RWPE2 (cell line): Measurements from ENCODE around the gene AHDC1.

Experiments used
- ATAC-seq: fragments of 200-7000 bp; cut with Tn5 transposase; 3 replicates; pipeline ENCODE4 v1.9.1; 2021; ENCODE audit warnings: low read depth
- DNase-seq: peaks from one replicate; pipeline ENCODE4 v3.0.0-alpha.2; 2020; ENCODE audit warnings: low spot score
- H3K27ac ChIP-seq: fragments of 450-650 bp; 2 replicates; pipeline ENCODE4 v1.5.1; 2017; ENCODE audit warnings: mild to moderate bottlenecking; ENCODE audit not compliant: poor library complexity, severe bottlenecking
- H3K27me3 ChIP-seq: fragments of 250-450 bp; sonication (Bioruptor Pico); 2 replicates; pipeline ENCODE4 v1.5.1; 2021; ENCODE audit warnings: mild to moderate bottlenecking, moderate library complexity; ENCODE audit not compliant: insufficient read depth, poor library complexity, severe bottlenecking
- H3K36me3 ChIP-seq: fragments of 250-450 bp; sonication (Bioruptor Pico); 2 replicates; pipeline ENCODE4 v1.5.1; 2020; ENCODE audit warnings: low read depth, mild to moderate bottlenecking, moderate library complexity
- H3K4me1 ChIP-seq: fragments of 250-450 bp; sonication (Bioruptor Pico); 2 replicates; pipeline ENCODE4 v1.5.1; 2021; ENCODE audit warnings: mild to moderate bottlenecking, moderate library complexity; ENCODE audit not compliant: insufficient read depth, poor library complexity, severe bottlenecking
- H3K4me3 ChIP-seq: fragments of 250-450 bp; sonication (Bioruptor Pico); 2 replicates; pipeline ENCODE4 v1.5.1; 2021; ENCODE audit warnings: mild to moderate bottlenecking, moderate library complexity; ENCODE audit not compliant: severe bottlenecking
- H3K9me3 ChIP-seq: fragments of 250-450 bp; sonication (Bioruptor Pico); 2 replicates; pipeline ENCODE4 v1.5.1; 2021; ENCODE audit warnings: mild to moderate bottlenecking, moderate library complexity; ENCODE audit not compliant: severe bottlenecking
- TF ChIP-seq, protein P1 (sequence below): fragments of 450-650 bp; IDR thresholded peaks from one replicate; pipeline ENCODE4 v1.5.1; 2017; ENCODE audit warnings: mild to moderate bottlenecking, moderate library complexity; ENCODE audit not compliant: poor library complexity, severe bottlenecking

The AHDC1 gene

DNA sequence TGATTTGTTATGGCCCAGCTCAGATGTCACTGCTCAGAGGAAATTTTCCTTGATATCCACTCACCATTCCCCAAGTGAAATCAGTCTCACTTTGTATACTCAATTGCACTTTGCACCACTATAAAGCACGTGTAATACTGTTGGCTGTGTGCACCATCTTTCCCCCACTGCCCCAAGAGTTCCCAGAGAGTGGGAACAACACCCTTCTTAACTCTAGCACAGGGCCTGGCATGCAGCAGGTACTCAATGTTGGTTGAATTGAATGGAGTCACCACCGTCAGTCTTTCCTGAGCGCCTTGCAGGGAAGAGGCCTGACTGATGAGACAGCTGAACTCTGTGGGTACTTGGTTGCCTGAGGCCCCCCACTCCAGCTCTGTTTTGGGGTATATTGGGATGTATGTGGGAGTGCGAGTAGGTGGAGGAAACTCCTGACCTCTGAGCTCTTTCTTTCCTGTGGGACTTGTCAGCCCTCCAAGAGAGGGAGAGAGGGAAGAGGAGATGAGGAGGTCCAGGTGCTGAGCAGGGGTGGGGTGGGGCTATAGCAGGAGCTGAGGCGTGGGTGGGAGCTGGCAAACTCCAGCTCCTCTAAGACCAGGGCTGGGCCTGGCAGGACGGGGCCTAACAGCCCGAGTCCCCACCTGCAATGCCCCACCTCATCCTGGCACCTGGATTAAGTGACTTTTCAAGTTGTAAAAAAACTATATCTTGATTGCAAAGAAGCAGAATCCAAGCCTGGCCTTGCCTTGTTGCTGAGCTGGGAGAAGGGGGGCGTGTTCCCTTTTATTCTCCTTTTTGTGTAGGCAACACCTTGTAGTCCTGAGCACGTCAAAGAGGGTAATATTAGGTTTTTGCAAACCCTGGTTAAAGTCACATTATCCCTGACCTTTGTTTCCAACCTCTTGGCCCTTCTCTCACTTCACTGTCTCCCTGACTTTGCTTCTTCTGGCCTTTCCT is 94.5 kb downstream of the AHDC1 start:
- no peaks in the 10 kb centered on the region for H3K27me3 ChIP-seq
- peaks cover 15% of the 10 kb centered on the region for H3K4me1 ChIP-seq
- no peak for DNase-seq
- H3K36me3 ChIP-seq = no peaks in the 10 kb centered on the region
- H3K27ac ChIP-seq = no peak overlapping the region
- TF ChIP-seq, protein P1, sequence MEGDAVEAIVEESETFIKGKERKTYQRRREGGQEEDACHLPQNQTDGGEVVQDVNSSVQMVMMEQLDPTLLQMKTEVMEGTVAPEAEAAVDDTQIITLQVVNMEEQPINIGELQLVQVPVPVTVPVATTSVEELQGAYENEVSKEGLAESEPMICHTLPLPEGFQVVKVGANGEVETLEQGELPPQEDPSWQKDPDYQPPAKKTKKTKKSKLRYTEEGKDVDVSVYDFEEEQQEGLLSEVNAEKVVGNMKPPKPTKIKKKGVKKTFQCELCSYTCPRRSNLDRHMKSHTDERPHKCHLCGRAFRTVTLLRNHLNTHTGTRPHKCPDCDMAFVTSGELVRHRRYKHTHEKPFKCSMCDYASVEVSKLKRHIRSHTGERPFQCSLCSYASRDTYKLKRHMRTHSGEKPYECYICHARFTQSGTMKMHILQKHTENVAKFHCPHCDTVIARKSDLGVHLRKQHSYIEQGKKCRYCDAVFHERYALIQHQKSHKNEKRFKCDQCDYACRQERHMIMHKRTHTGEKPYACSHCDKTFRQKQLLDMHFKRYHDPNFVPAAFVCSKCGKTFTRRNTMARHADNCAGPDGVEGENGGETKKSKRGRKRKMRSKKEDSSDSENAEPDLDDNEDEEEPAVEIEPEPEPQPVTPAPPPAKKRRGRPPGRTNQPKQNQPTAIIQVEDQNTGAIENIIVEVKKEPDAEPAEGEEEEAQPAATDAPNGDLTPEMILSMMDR = no peak
- no peaks in the 10 kb centered on the region for H3K9me3 ChIP-seq
- ATAC-seq = peak; percentile 27; the same call in 1 of the 3 replicates
- H3K4me3 ChIP-seq = no peak overlapping the region

DNA sequence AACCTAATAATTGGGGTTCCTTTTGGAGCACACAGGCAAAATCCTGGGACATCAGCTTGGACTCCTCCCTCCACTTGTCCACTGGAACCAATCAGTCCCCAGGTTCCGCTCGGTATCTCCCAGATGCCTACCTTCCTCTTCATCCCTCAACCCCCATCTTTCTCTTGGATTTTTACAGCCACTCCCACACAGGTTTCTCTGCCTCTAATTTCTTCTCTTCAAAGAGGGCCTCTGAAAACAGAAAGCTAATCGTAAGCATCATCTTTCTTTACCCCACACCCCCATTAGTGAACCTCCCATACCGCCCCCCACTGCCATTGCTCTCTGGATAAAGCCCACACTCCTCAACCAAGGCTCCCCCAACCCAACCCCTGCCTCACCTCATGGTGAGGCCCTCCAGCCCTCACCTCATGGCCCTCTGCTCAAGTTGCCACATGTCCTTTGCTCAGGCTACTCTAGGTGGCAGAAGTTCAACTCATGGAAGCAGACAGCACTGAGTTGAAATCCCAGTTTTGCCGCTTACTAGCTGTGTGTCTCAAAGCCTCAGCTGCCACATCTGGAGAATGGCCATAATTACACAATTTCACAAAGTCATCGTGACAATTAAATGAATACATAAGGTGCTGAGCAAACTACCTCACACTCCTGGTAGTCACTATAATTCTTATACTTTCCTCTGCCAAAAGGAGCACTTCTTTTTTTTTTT is 95.8 kb downstream of the AHDC1 start:
- no peaks in the 10 kb centered on the region for H3K9me3 ChIP-seq
- TF ChIP-seq, protein P1 = peak; percentile 8
- H3K4me3 ChIP-seq = no peak overlapping the region
- peaks cover 18% of the 10 kb centered on the region for H3K4me1 ChIP-seq
- ATAC-seq (no peak), DNase-seq (no peak)
- H3K27me3 ChIP-seq = no peaks in the 10 kb centered on the region
- H3K36me3 ChIP-seq = no peaks in the 10 kb centered on the region
- H3K27ac ChIP-seq = no peak overlapping the region

DNA sequence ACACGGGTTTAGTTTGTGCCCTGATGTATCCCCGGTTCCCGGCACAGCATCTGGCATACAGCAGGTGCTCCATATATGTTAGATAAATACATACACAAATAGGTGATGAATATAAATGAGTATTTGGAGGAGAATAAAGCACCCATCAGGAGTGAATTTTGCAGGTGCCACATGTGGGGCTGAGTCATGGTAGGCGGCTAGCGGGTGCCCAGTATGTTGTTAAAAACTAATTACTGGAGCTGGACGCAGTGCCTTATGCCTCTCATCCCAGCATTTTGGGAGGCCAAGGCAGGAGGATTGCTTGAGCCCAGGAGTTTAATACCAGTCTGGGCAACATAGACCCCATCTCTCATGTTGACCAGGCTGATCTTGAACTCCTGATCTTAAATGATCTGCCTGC is 97.2 kb downstream of the AHDC1 start:
- H3K4me1 ChIP-seq = peaks cover 18% of the 10 kb centered on the region

DNA sequence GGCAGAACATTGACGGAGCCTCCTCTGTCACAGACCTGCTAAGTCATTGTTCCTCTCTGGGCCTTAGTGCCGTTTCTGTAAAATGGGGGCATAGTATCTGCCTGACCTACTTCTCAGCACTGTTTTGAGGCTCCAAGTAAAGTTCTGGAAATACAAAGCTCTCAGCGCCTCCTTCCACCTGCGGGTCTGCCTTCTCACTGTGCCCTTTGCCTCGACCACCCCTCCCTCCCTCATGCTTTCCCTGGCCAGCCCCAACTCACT is 98.6 kb downstream of the AHDC1 start:
- peaks cover 18% of the 10 kb centered on the region for H3K4me1 ChIP-seq
- peak overlapping the region; percentile 27 for H3K27ac ChIP-seq
- ATAC-seq = no peak

More for the DNA sequence above, 97.2 kb downstream of the AHDC1 start:
- Histone ChIP-seq H3K9me3 (no peaks in the 10 kb centered on the region), H3K27me3 (no peaks in the 10 kb centered on the region), H3K36me3 (no peaks in the 10 kb centered on the region), H3K27ac (no peak overlapping the region), H3K4me3 (no peak overlapping the region)
- ATAC-seq (no peak), DNase-seq (no peak)
- TF ChIP-seq, protein P1 = no peak

More for the DNA sequence above, 98.6 kb downstream of the AHDC1 start:
- DNase-seq = no peak
- Histone ChIP-seq H3K4me3 (no peak overlapping the region), H3K36me3 (no peaks in the 10 kb centered on the region), H3K27me3 (no peaks in the 10 kb centered on the region), H3K9me3 (no peaks in the 10 kb centered on the region)
- TF ChIP-seq, protein P1 = no peak
